OCI-LY7 (cell line): ENCODE results near the gene STK4. TPM values are rescaled to one million over a fixed set of nuclear protein-coding genes. Genes with fewer than 3 reads are reported as not detected.

Experiments used
- BruUV-seq: library from RNA; stranded (reverse); fragments of 400-500 nt; replicated peaks from 2 replicates; lab custom pipeline; 2021; lab: Mats Ljungman, UMichigan
- CTCF ChIA-PET: fragments of 300-600 bp; sonication (Branson Sonifier 250); formaldehyde crosslinking; loops from one replicate; lab custom pipeline; 2022; ENCODE audit warnings: antibody characterized with exemption; ENCODE audit not compliant: unreplicated experiment; lab: Charles Lee
- POLR2A ChIA-PET: fragments of 300-600 bp; sonication (Branson Sonifier 250); formaldehyde crosslinking; loops from one replicate; lab custom pipeline; 2022; ENCODE audit warnings: antibody characterized with exemption; lab: Charles Lee
- DNase-seq: peaks from one replicate; pipeline ENCODE4 v3.0.0-alpha.2; 2015; ENCODE audit warnings: low spot score
- H2AFZ ChIP-seq: fragments of 200-600 bp; sonication (generic), shearing (Covaris generic); 2 replicates; pipeline ENCODE4 v1.6.1; 2014; ENCODE audit warnings: mild to moderate bottlenecking, antibody characterized with exemption, low read length, moderate library complexity
- H3K27ac ChIP-seq: fragments of 200-600 bp; sonication (generic); 2 replicates; pipeline ENCODE4 v1.5.1; 2014; ENCODE audit warnings: mixed run types, low read depth, mild to moderate bottlenecking, moderate library complexity, low read length, inconsistent platforms; ENCODE audit not compliant: poor library complexity, severe bottlenecking
- H3K36me3 ChIP-seq: fragments of 200-600 bp; sonication (generic); 2 replicates; pipeline ENCODE4 v1.6.1; 2014; ENCODE audit warnings: mild to moderate bottlenecking, antibody characterized with exemption, low read length, moderate library complexity, mixed read lengths; ENCODE audit not compliant: insufficient read depth
- H3K4me1 ChIP-seq: fragments of 200-600 bp; sonication (generic); 2 replicates; pipeline ENCODE4 v1.5.1; 2014; ENCODE audit warnings: mild to moderate bottlenecking, low read length; ENCODE audit not compliant: insufficient read depth, poor library complexity, severe bottlenecking
- H3K4me2 ChIP-seq: fragments of 200-600 bp; sonication (generic); 2 replicates; pipeline ENCODE4 v1.6.1; 2014; ENCODE audit warnings: mild to moderate bottlenecking, low read length
- H3K4me3 ChIP-seq: fragments of 200-600 bp; sonication (generic); 2 replicates; pipeline ENCODE4 v1.5.1; 2014; ENCODE audit warnings: mild to moderate bottlenecking, low read depth, low read length; ENCODE audit not compliant: poor library complexity, severe bottlenecking
- H3K79me2 ChIP-seq: fragments of 200-600 bp; sonication (generic); 2 replicates; pipeline ENCODE4 v1.6.1; 2016; ENCODE audit warnings: low read depth, mild to moderate bottlenecking, low read length, moderate library complexity, mixed read lengths; ENCODE audit not compliant: insufficient read depth
- H3K9me2 ChIP-seq: fragments of 200-600 bp; sonication (generic); 2 replicates; pipeline ENCODE4 v1.6.1; 2016; ENCODE audit warnings: mild to moderate bottlenecking, low read length, mixed read lengths; ENCODE audit not compliant: insufficient read depth
- H3K9me3 ChIP-seq: fragments of 200-600 bp; sonication (generic); 2 replicates; pipeline ENCODE4 v1.6.1; 2014; ENCODE audit warnings: mild to moderate bottlenecking, mixed run types, low read length, mixed read lengths
- H4K20me1 ChIP-seq: fragments of 200-600 bp; sonication (generic); 2 replicates; pipeline ENCODE4 v1.6.1; 2014; ENCODE audit warnings: mild to moderate bottlenecking, antibody characterized with exemption, low read length, moderate library complexity, mixed read lengths; ENCODE audit not compliant: insufficient read depth
- EZH2phosphoT487 ChIP-seq: fragments of 200-600 bp; sonication (generic); IDR thresholded peaks from 2 replicates; pipeline ENCODE4 v1.6.1; 2018; ENCODE audit warnings: low read depth, borderline replicate concordance, mild to moderate bottlenecking, mixed run types, antibody characterized with exemption, low read length, moderate library complexity, mixed read lengths
- intact Hi-C: fragments of 100-400 bp; cut with micrococcal nuclease; formaldehyde crosslinking; loops from one replicate; pipeline ENCODE4 v1.10.0; 2022; ENCODE audit not compliant: unreplicated experiment
- total RNA-seq, 2 experiments: library from RNA; depleted of rRNA in 1 of 2; stranded (reverse); fragments of >200 nt in 1 of 2; shearing (Covaris generic) in 1 of 2; gene quantifications; 2 replicates each; pipeline ENCODE4 v1.2.3, GENCODE V29; 2014 to 2022
- TF ChIP-seq, protein P1 (sequence below): fragments of 200-600 bp; sonication (generic); conservative IDR thresholded peaks from 2 replicates; pipeline ENCODE4 v1.5.1; 2014; ENCODE audit warnings: mild to moderate bottlenecking, antibody characterized with exemption, low read length, moderate library complexity, mixed read lengths

Gene STK4
- total RNA-seq, 2 experiments from 2014 or later = 67.9 to 140 TPM

DNA sequence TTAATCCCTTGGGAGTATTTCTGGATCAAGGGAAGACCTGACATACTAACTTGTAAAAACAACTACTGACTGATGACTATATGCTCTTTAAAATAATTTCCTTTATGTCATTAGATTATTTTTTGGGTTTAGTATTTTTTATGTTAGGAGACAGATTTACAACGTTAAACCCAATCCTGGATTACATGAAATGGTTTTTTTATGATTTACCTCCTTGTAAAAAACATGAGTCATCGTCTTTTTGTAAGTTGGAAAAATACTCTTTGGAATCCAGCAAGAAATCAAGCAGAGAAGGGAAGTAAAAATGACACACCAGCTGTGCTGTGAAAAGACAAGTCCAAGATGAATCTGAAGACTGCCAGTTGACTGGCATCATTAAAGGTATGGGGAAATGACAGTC is 6.7 kb downstream of the STK4 start:
- Histone ChIP-seq H3K9me3 (no peaks in the 10 kb centered on the region), H3K79me2 (peaks cover 95% of the 10 kb centered on the region), H3K36me3 (peaks cover 69% of the 10 kb centered on the region), H3K27ac (no peak overlapping the region), H3K4me3 (no peak overlapping the region), H3K4me2 (no peak overlapping the region), H2AFZ (no peak overlapping the region), H3K9me2 (no peaks in the 10 kb centered on the region), H4K20me1 (peaks cover 14% of the 10 kb centered on the region; the same call in 1 of the 2 replicates), H3K4me1 (peaks cover 50% of the 10 kb centered on the region)
- ChIA-PET CTCF (no interaction called here), POLR2A (interaction anchor here (1.1 kb wide), 1 partner anchor 23 kb away, joined by 3 read pairs; no protein-coding TSS in a partner anchor)
- no TSS peak for BruUV-seq
- DNase-seq = no peak
- intact Hi-C loops = no loop called here
- TF ChIP-seq, protein P1, sequence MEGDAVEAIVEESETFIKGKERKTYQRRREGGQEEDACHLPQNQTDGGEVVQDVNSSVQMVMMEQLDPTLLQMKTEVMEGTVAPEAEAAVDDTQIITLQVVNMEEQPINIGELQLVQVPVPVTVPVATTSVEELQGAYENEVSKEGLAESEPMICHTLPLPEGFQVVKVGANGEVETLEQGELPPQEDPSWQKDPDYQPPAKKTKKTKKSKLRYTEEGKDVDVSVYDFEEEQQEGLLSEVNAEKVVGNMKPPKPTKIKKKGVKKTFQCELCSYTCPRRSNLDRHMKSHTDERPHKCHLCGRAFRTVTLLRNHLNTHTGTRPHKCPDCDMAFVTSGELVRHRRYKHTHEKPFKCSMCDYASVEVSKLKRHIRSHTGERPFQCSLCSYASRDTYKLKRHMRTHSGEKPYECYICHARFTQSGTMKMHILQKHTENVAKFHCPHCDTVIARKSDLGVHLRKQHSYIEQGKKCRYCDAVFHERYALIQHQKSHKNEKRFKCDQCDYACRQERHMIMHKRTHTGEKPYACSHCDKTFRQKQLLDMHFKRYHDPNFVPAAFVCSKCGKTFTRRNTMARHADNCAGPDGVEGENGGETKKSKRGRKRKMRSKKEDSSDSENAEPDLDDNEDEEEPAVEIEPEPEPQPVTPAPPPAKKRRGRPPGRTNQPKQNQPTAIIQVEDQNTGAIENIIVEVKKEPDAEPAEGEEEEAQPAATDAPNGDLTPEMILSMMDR = no peak
- TF ChIP-seq EZH2phosphoT487 = no peak

DNA sequence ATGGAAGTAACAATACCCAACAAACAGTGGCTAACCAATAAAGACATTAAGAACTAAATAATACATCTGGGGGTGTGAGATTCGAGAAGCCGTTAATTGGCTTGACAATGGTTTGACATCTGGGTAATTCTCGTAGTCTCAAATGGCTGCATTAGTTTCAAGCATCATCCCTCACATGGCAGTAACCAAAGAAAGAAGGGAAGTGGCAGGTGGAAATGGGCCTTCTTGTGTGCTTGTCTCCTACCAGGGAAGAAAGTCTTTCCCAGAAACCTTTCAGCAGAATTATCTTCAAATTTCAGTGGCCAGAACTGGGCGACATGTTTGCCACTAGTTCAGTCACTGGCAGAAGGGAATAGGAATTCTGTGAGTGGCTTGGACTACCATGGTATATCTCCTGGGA is 10.4 kb downstream of the STK4 start:
- intact Hi-C loops = no loop called here
- ChIA-PET CTCF (no interaction called here), POLR2A (interaction anchor here (1.3 to 4.4 kb wide), 3 partner anchors 8 to 17 kb away, joined by 3 to 31 read pairs (median 17); partner anchors contain the start of gene TOMM34)
- H3K4me3 ChIP-seq = no peak overlapping the region
- peaks cover 76% of the 10 kb centered on the region for H3K79me2 ChIP-seq
- no peak overlapping the region for H3K4me2 ChIP-seq
- H4K20me1 ChIP-seq = peaks cover 8% of the 10 kb centered on the region; the same call in 1 of the 2 replicates
- H3K9me3 ChIP-seq = no peaks in the 10 kb centered on the region
- TF ChIP-seq, protein P1 = no peak
- TF ChIP-seq EZH2phosphoT487 = no peak
- H3K9me2 ChIP-seq = no peaks in the 10 kb centered on the region
- peak overlapping the region; percentile 1 for H3K27ac ChIP-seq
- no peak overlapping the region for H2AFZ ChIP-seq
- no peak for DNase-seq
- BruUV-seq = no TSS peak
- H3K4me1 ChIP-seq = peaks cover 39% of the 10 kb centered on the region
- peaks cover 94% of the 10 kb centered on the region for H3K36me3 ChIP-seq

DNA sequence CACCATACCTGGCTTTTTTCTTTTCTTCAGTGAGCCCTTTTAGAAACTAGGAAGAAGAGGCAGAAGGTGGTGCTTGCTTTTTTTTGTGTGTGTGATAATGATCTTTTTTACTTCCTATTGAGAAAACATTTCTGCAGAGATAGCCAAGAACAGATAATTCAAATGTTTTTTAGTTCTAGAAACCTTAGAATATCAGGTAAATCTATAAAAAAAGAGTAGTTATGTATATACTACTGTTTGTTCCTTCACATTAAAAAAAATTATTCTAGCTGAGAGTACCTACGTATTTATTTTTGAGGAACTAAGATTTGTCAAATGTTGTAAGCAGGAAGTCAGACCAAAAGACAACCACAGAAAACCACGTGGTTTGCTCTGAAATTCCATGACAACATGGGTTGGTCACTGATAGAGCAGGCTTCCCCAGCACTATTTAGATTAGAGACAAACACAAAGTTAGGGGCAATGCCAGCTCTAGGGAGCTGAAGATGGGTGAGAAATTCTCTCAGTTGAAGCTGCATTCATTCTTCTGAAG is 12.8 kb downstream of the STK4 start:
- Histone ChIP-seq H3K9me3 (no peaks in the 10 kb centered on the region), H3K27ac (peak overlapping the region; percentile 92), H2AFZ (no peak overlapping the region; the same call in 1 of the 2 replicates), H3K9me2 (no peaks in the 10 kb centered on the region), H3K4me2 (peak overlapping the region; percentile 72), H3K36me3 (peaks cover 94% of the 10 kb centered on the region), H3K79me2 (peaks cover 69% of the 10 kb centered on the region; the same call in 1 of the 2 replicates), H3K4me3 (peak overlapping the region; percentile 51), H3K4me1 (peaks cover 31% of the 10 kb centered on the region), H4K20me1 (peaks cover 8% of the 10 kb centered on the region; the same call in 1 of the 2 replicates)
- TF ChIP-seq, protein P1 = no peak
- no peak for TF ChIP-seq EZH2phosphoT487
- ChIA-PET POLR2A (interaction anchor here (1.0 to 4.4 kb wide), 5 partner anchors 11 to 21 kb away, joined by 5 to 31 read pairs (median 17); partner anchors contain the start of genes STK4 and TOMM34), CTCF (no interaction called here)
- DNase-seq = peak; percentile 86
- intact Hi-C loops = no loop called here
- no TSS peak for BruUV-seq
